DLD1 (cell line): ENCODE data around the gene BPIFB6.

Source experiments
- in situ Hi-C: cut with HindIII; loops from 2 replicates; pipeline ENCODE4 v1.10.0; 2017; ENCODE audit warnings: low sequenced_read_pairs

The BPIFB6 gene

DNA sequence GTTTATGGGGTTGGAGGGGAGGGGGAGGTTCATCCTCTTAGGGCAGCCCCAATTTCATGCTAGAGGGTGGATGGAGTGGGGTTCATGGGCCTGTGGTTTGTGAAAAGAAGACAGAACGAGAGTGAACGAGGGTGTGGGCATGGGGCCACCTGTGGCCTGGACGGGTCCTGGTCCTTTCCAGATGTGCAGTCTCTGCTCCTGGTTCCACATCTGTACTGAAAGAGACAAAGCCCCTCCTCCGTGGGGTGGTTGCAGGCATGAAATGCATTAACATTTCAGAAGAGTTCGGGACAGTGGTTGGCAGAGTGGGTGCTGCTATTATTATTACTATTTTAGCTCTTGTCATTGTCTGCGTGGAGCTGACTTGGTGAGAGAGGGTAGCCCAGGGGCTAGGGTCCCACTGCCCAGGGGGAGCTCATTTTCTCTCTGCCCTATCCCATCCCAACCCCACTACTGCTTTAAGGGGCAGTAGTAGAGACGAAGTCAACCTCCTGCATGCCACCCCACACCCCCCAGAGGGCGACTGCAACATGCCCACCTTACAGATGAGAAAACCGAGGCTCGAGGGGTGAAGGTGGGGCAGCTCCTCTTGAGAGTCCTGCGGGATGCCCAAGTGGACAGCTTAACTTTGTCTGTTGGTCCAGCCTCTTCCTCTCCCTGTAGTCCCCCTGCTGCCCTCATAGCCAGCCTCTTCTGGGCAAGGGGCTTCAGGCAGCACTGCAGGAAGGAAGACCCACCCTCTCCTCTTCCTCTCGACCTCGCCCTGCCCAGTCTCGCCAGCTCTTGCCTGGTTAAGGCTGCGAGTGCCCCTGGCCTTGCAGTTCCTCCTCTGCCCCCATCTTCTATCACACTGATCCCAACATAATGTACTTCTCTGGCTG lies 15.5 kb upstream of the BPIFB6 start:
- in situ Hi-C loops, result no loop called here

- in situ Hi-C loops, result no loop called here
Observed at GRCh38 chr20:33016581-33017109, 14.8 kb upstream of the BPIFB6 start.

DNA sequence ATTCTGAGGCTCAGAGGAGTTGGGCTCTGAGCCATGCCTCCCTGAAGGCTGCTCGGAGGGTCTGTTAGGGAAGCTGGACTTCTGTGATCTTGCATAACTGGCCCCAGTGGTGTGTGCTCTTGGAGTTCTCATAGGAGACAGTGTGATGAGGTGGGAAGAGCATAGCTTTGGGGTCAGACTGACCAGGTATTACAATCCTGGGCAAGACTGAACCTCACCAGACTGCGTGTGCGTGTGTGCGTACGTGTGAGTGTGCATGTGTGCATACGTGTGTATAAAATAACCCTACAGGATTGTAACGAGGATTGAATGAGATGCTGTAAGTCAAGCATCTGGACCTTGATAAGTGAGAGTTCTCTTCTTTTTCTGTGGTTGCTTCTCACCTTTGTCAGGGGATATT lies 13.9 kb upstream of the BPIFB6 start:
- in situ Hi-C loops, result no loop called here

- in situ Hi-C loops, result no loop called here
Observed at GRCh38 chr20:33018169-33018931, 13.1 kb upstream of the BPIFB6 start.

GRCh38 chr20:33019465-33020277 lies 11.8 kb upstream of the BPIFB6 start:
- in situ Hi-C loops, result no loop called here

DNA sequence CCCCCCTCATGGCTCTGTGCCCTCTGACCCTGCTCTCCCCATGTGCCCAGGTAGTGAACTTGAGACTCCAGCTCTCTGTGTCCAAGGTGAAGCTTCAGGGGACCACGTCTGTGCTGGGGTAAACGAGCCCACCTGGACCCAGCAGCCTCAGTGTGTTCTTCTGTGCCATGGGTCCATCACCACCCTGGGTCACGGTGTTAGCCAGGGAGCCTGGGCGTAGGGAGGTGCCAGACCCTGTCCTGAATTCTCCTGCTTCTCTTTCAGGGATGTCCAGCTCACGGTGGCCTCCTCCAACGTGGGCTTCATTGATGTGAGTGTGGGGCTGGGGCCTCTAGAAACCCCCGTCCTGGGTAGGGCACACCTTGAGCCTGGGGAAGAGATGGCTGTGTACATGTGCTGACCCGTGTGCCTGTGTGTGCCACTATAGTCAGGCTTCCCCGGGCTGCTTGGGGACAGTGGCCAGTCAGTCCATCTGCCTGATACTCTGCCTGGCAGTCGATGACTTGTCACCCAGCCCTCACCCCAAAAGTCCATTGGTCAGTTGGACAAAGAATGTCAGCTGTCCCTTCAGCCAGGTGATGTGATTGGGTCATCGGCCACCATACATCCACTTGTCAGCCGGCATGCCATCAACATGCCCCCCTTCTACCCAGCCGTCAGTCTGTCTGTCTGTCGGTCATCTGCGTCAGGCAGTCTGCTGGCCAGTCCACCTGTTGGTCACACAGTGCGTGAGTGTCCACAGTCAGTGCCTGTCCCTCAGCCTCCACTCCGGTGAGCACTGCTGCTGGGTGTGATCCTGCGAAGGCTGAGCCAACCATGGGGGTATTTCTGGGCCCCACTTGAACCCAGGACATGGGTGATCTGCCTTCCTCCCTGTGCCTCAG lies 10.9 kb upstream of the BPIFB6 start:
- in situ Hi-C loops, result no loop called here

DNA sequence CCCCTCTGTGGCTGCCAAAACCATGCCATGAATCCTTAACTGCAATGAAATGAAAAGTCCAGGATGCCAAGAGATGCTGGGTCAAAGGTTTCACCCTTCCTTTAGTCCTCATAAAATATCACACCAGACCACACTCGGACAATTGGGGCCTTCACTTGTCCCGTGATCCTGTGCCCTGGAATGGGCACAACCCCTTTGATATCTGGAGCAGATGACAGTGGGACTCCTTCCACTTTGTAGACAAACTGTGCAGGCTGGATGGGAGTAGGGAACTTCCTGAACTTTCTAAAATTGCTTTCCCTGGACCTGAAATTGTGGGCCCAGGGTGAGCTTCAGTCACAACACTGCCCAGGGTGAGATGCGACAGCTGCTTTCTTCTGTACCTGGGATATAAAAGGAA lies 9.6 kb upstream of the BPIFB6 start:
- in situ Hi-C loops, result no loop called here

GRCh38 chr20:33022289-33022688 lies 9.2 kb upstream of the BPIFB6 start:
- in situ Hi-C loops, result no loop called here

GRCh38 chr20:33022694-33023438 lies 8.6 kb upstream of the BPIFB6 start:
- in situ Hi-C loops, result no loop called here

DNA sequence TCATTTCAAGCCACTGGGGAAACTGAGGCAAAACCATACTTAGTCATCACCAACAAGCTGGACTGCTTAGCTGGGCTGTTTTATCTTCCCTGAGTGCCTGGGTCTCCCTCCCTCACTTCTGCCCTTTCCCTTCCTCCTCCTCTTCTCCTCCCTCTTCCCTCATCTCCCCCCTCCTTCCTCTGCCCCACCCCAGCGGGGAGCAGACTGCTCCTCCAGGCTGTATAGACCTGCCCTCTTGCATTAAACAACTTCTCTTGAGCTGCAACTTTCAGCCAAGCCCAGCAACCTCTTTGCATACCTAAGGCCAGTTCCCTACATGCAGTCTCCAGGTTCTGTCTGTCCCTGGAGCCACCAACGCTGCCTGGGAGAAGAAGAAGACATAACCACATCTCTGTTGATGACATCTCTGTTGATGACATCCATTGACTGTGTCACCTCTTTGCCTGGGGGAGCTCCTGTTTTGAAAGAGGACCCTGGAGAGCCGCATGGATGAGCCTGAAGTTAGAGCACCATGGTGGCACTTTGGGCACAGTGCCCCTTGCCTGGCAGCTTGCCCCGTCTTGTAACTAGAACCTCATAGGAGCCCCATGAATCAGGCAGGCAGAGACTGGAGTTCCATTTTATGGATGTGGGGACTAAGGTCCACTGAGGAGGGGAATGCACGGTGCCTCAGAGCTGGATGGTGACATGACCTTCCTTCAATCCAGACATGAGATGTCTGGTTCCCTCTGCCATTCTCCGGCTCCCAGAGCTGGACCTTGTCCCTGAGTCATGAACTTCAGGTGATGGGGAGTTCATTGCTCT lies 7.8 kb upstream of the BPIFB6 start:
- in situ Hi-C loops, result no loop called here

DNA sequence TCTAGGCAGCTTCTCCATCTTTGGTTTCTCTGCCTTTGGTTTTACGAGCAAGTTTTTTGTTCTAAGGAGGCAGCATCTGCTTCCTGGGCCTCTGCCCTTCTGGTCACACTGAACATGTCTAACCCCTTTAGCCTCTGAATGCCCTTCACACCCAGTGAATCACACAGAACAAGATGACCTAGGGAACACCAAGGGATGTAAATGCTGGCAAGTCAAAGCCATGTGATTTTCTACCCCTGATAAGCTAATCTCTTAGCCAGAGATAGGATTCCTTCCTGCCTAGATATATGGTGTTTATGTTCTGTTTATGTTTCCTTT lies 7.2 kb upstream of the BPIFB6 start:
- in situ Hi-C loops, result no loop called here

GRCh38 chr20:33024609-33025317 lies 6.7 kb upstream of the BPIFB6 start:
- in situ Hi-C loops, result no loop called here

DNA sequence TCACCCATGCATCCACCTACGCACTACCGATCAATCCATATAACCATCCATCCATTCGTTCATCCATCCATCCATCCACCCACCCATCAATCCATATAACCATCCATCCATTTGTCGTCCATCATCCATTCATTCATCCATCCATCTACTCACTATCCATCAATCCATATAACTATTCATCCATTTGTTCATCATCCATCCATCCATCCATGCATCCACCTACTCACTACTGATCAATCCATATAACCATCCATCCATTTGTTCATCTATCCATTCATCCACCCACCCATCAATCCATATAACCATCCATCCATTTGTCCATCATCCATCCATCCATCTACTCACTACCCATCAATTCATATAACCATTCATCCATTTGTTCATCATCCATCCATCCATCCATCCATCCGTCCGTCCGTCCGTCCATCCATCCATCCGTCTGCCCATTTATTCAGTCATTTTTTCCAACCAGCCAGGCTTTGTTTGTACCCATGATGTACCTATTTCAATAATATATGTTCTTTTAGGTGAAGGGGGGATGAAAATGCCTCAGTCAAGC lies 6.1 kb upstream of the BPIFB6 start:
- in situ Hi-C loops, result no loop called here

DNA sequence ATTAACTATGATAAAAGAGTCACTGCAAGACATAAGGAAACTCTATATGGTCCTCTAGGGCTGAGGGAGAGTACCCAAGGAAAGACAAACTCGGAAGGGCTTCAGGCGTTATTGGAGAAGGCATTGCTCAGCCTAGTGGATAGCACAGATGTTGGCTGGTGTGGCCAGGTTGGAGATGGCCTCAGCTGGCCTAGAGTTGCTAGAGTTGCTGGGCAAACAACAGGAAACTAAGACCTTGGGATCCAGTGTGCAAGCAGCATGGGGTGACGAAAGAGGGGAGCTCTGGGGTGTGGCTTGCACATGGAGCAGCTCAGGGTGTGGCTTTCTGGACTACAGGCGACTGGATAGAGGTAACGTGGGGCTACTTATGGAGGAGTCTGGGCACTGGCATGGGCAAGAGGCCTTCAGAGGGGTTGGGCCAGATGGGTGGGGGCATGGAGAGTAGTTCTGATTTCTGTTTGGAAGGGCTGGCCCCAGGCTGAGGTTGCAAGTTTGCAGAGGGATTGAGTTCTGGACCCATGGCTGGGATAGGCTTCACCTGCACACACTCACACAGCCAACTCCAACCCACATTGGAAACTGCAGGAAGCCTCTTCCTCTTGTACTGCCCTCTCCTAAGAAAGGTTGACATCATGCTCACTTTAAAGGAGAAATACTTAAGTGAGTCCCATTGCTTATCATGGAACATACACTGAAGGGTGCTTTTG lies 5.2 kb upstream of the BPIFB6 start:
- in situ Hi-C loops, result no loop called here

GRCh38 chr20:33026779-33027759 lies 4.4 kb upstream of the BPIFB6 start:
- in situ Hi-C loops, result no loop called here
